ENCODE results near the gene THOC5. TPM values are rescaled to one million over a fixed set of nuclear protein-coding genes. Genes with fewer than 3 reads are reported as not detected.

Gene THOC5
- total and polyA plus RNA-seq, 8 donors, result 11.8 to 21.7 (median 17.3) TPM

- H3K9me3 ChIP-seq, result no peaks in the 10 kb centered on the region
- ATAC-seq (peak; percentile 46 to 70 (median 59)), FAIRE-seq (no peak), DNase-seq (no peak)
- no peak overlapping the region for H3K27ac ChIP-seq
- peaks cover 0 to 15% (median 5%) of the 10 kb centered on the region in 4 donors for H3K27me3 ChIP-seq
- TF ChIP-seq, protein P1, sequence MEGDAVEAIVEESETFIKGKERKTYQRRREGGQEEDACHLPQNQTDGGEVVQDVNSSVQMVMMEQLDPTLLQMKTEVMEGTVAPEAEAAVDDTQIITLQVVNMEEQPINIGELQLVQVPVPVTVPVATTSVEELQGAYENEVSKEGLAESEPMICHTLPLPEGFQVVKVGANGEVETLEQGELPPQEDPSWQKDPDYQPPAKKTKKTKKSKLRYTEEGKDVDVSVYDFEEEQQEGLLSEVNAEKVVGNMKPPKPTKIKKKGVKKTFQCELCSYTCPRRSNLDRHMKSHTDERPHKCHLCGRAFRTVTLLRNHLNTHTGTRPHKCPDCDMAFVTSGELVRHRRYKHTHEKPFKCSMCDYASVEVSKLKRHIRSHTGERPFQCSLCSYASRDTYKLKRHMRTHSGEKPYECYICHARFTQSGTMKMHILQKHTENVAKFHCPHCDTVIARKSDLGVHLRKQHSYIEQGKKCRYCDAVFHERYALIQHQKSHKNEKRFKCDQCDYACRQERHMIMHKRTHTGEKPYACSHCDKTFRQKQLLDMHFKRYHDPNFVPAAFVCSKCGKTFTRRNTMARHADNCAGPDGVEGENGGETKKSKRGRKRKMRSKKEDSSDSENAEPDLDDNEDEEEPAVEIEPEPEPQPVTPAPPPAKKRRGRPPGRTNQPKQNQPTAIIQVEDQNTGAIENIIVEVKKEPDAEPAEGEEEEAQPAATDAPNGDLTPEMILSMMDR (IDR thresholded peaks at IDR 0.05), result no peak
- intact Hi-C loops (cut with DNase I), result no loop called here
- WGBS, 2 donors, result 16 to 19% methylated on average over 21 of the region's 21 CpGs
- H3K4me1 ChIP-seq, result peaks cover 0 to 14% (median 3%) of the 10 kb centered on the region in 3 donors
- H3K4me3 ChIP-seq, result no peak overlapping the region
- H3K36me3 ChIP-seq, result no peaks in the 10 kb centered on the region
Observed at GRCh38 chr22:29478326-29479276, 75.0 kb downstream of the THOC5 start.

- Histone ChIP-seq H3K36me3 (no peaks in the 10 kb centered on the region), H3K27ac (no peak overlapping the region), H3K4me1 (peaks cover 0 to 14% (median 3%) of the 10 kb centered on the region in 3 donors), H3K27me3 (peaks cover 0 to 15% (median 5%) of the 10 kb centered on the region in 4 donors), H3K4me3 (no peak overlapping the region), H3K9me3 (no peaks in the 10 kb centered on the region)
- intact Hi-C loops (cut with DNase I), result no loop called here
- DNase-seq, result no peak
- WGBS, 2 donors, result 27 to 36% methylated on average over 4 of the region's 4 CpGs
- TF ChIP-seq, protein P1 (IDR thresholded peaks at IDR 0.05), result no peak
- FAIRE-seq, result no peak
- ATAC-seq, result peak in 1 of 4 donors; percentile 22
Observed at GRCh38 chr22:29477723-29478318, 75.7 kb downstream of the THOC5 start.

DNA sequence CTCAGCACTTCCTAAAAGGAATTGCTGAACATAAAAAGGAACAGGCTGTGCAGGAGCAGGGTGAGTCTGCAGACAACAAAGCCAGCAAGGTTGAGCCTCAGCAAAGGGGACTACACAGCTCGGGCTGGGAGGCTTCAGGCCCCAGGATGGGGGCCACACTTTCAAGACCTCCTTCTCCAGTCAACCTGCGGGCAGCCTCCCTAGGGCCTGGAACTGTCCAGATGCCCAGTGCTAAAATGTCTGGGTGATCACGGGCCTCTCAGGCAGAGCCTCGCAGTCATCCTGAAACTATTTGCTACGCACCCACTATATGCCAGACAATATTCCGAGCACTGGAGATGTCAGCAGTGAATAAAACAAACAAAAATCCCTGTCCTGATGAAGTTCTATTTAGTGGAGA lies 77.4 kb downstream of the THOC5 start:
- WGBS, 2 donors, result 66 to 71% methylated on average over 6 of the region's 6 CpGs
- no peaks in the 10 kb centered on the region for H3K9me3 ChIP-seq
- H3K36me3 ChIP-seq, result no peaks in the 10 kb centered on the region
- TF ChIP-seq, protein P1 (IDR thresholded peaks at IDR 0.05), result no peak
- FAIRE-seq (no peak), ATAC-seq (no peak), DNase-seq (no peak)
- peaks cover 0 to 13% (median 3%) of the 10 kb centered on the region in 3 donors for H3K4me1 ChIP-seq
- H3K27me3 ChIP-seq, result peaks cover 0 to 15% (median 5%) of the 10 kb centered on the region in 4 donors
- intact Hi-C loops (cut with DNase I), result no loop called here
- H3K27ac ChIP-seq, result no peak overlapping the region
- H3K4me3 ChIP-seq, result no peak overlapping the region

DNA sequence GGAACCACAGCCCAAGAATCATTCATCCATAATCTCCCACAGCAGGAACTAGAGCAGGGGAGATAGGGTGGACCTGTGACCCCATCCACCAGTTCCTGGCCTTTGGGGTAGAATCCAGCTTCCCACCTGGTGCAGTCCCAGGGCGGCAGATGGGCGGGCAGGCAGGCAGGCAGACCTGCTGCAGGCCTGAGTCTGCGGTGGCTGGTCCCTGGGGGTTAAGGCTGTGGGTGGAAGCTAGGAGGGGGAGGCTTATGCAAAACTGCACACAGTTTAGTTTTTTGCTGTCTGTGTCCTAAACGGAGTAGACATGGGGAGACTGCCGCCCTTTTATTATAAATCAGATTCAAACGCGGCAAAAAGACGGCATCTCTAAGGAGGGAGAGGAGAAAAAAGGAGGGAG lies 78.0 kb downstream of the THOC5 start:
- Histone ChIP-seq H3K36me3 (no peaks in the 10 kb centered on the region), H3K4me1 (peaks cover 0 to 7% (median 0%) of the 10 kb centered on the region in 3 donors), H3K27ac (no peak overlapping the region), H3K4me3 (no peak overlapping the region), H3K27me3 (peaks cover 0 to 10% (median 5%) of the 10 kb centered on the region in 4 donors), H3K9me3 (no peaks in the 10 kb centered on the region)
- no peak for FAIRE-seq
- DNase-seq, result no peak
- no peak for ATAC-seq
- 82 to 84% methylated on average over 8 of the region's 8 CpGs for WGBS, 2 donors
- TF ChIP-seq, protein P1 (IDR thresholded peaks at IDR 0.05), result no peak
- intact Hi-C loops (cut with DNase I), result no loop called here
